Measurements from ENCODE around the gene TMEM135. TPM values are rescaled to one million over a fixed set of nuclear protein-coding genes. Genes with fewer than 3 reads are reported as not detected.
A peak's percentile ranks its signal among the peaks of the same experiment; 100 is the strongest.

TMEM135 gene
- total RNA-seq, 2 experiments from 2014 or later, result 24.7 to 30.0 TPM

- H3K27me3 Mint-ChIP-seq, result no peaks in the 10 kb centered on the region
- intact Hi-C loops (cut with micrococcal nuclease), result no loop called here
- ATAC-seq, result no peak
- POLR2A ChIA-PET, result no interaction called here
- no peak overlapping the region for H3K4me3 Mint-ChIP-seq
- no peak overlapping the region for H3K27ac Mint-ChIP-seq
- no peaks in the 10 kb centered on the region for H3K4me1 Mint-ChIP-seq (ENCODE audit: low read depth)
- CTCF ChIA-PET, result no interaction called here
- TF ChIP-seq CTCF (IDR thresholded peaks at IDR 0.05), result no peak
- DNase-seq, result no peak
- H3K9me3 Mint-ChIP-seq, result peaks cover 3% of the 10 kb centered on the region
- peaks cover 7% of the 10 kb centered on the region for H3K36me3 Mint-ChIP-seq (ENCODE audit: low read depth)
Observed at GRCh38 chr11:87239531-87239930, 201.8 kb downstream of the TMEM135 start.

- H3K36me3 Mint-ChIP-seq (ENCODE audit: low read depth), result no peaks in the 10 kb centered on the region
- ChIA-PET POLR2A (no interaction called here), CTCF (no interaction called here)
- H3K27ac Mint-ChIP-seq, result no peak overlapping the region
- no peak for TF ChIP-seq CTCF (IDR thresholded peaks at IDR 0.05)
- H3K4me1 Mint-ChIP-seq (ENCODE audit: low read depth), result peaks cover 33% of the 10 kb centered on the region
- DNase-seq (no peak), ATAC-seq (no peak)
- no peaks in the 10 kb centered on the region for H3K9me3 Mint-ChIP-seq
- H3K27me3 Mint-ChIP-seq, result no peaks in the 10 kb centered on the region
- intact Hi-C loops (cut with micrococcal nuclease), result no loop called here
- no peak overlapping the region for H3K4me3 Mint-ChIP-seq
Observed at GRCh38 chr11:87251560-87251959, 213.8 kb downstream of the TMEM135 start.

- DNase-seq, result no peak
- ChIA-PET CTCF (no interaction called here), POLR2A (no interaction called here)
- ATAC-seq, result peak; percentile 94
- no peaks in the 10 kb centered on the region for H3K9me3 Mint-ChIP-seq
- no peaks in the 10 kb centered on the region for H3K36me3 Mint-ChIP-seq (ENCODE audit: low read depth)
- H3K4me3 Mint-ChIP-seq, result no peak overlapping the region
- no peaks in the 10 kb centered on the region for H3K27me3 Mint-ChIP-seq
- TF ChIP-seq CTCF (IDR thresholded peaks at IDR 0.05), result no peak
- H3K27ac Mint-ChIP-seq, result peak overlapping the region; percentile 52
- peaks cover 33% of the 10 kb centered on the region for H3K4me1 Mint-ChIP-seq (ENCODE audit: low read depth)
- intact Hi-C loops (cut with micrococcal nuclease), result no loop called here
Observed at GRCh38 chr11:87252869-87253268, 215.1 kb downstream of the TMEM135 start.

GRCh38 chr11:87254562-87254961, 216.8 kb downstream of the TMEM135 start:
- Mint-ChIP-seq H3K27me3 (no peaks in the 10 kb centered on the region), H3K9me3 (no peaks in the 10 kb centered on the region), H3K4me3 (no peak overlapping the region), H3K36me3 (ENCODE audit: low read depth) (peaks cover 3% of the 10 kb centered on the region), H3K27ac (no peak overlapping the region), H3K4me1 (ENCODE audit: low read depth) (peaks cover 27% of the 10 kb centered on the region)
- TF ChIP-seq CTCF (IDR thresholded peaks at IDR 0.05), result no peak
- intact Hi-C loops (cut with micrococcal nuclease), result no loop called here
- DNase-seq (no peak), ATAC-seq (no peak)
- ChIA-PET POLR2A (no interaction called here), CTCF (interaction anchor here (1.3 kb wide), 1 partner anchor 98 kb away, joined by 3 read pairs; no protein-coding TSS in a partner anchor)

- intact Hi-C loops (cut with micrococcal nuclease), result no loop called here
- CTCF ChIA-PET, result interaction anchor here (0.8 to 1.3 kb wide), 3 partner anchors 9 to 97 kb away, joined by 3 to 5 read pairs (median 3); no protein-coding TSS in a partner anchor
- peaks cover 3% of the 10 kb centered on the region for H3K36me3 Mint-ChIP-seq (ENCODE audit: low read depth)
- no peak overlapping the region for H3K27ac Mint-ChIP-seq
- DNase-seq (no peak), ATAC-seq (no peak)
- POLR2A ChIA-PET, result no interaction called here
- no peaks in the 10 kb centered on the region for H3K27me3 Mint-ChIP-seq
- H3K4me3 Mint-ChIP-seq, result no peak overlapping the region
- peaks cover 25% of the 10 kb centered on the region for H3K4me1 Mint-ChIP-seq (ENCODE audit: low read depth)
- H3K9me3 Mint-ChIP-seq, result no peaks in the 10 kb centered on the region
- TF ChIP-seq CTCF (IDR thresholded peaks at IDR 0.05), result no peak
Observed at GRCh38 chr11:87255589-87255988, 217.9 kb downstream of the TMEM135 start.

All from activated CD8-positive, alpha-beta T cell treated with anti-CD3 and anti-CD28 coated beads for 36 hours (primary cell).